GM10847 (cell line): ENCODE measurements around the gene CFD.

ENCODE experiments used
- POLR2A ChIP-seq: IDR thresholded peaks from 2 replicates; pipeline ENCODE4 v1.6.1; 2011; ENCODE audit not compliant: insufficient read length; ENCODE audit errors: extremely low read depth

The CFD gene

GRCh38 chr19:902093-902370 lies 42.6 kb downstream of the CFD start:
- no peak for TF ChIP-seq POLR2A

- TF ChIP-seq POLR2A = no peak
These were observed 43.2 kb downstream of the CFD start for GRCh38 chr19:902446-903226.

GRCh38 chr19:903266-903797 lies 43.9 kb downstream of the CFD start:
- no peak for TF ChIP-seq POLR2A

GRCh38 chr19:904545-904944 lies 45.1 kb downstream of the CFD start:
- TF ChIP-seq POLR2A = no peak

- no peak for TF ChIP-seq POLR2A
These were observed 47.0 kb downstream of the CFD start for GRCh38 chr19:906480-906879.

- no peak for TF ChIP-seq POLR2A
These were observed 47.9 kb downstream of the CFD start for GRCh38 chr19:907183-907853.

- no peak for TF ChIP-seq POLR2A
These were observed 52.0 kb downstream of the CFD start for GRCh38 chr19:911197-912033.

GRCh38 chr19:912181-913079 lies 53.0 kb downstream of the CFD start:
- TF ChIP-seq POLR2A = no peak
